Astrocyte (in vitro differentiated cells and primary cell): ENCODE results near the gene DLGAP1. TPM values are rescaled to one million over a fixed set of nuclear protein-coding genes. Genes with fewer than 3 reads are reported as not detected.

Experiments used
- DNase-seq: peaks from one replicate; pipeline ENCODE4 v3.0.0-alpha.2; 2010; ENCODE audit warnings: low read depth
- FAIRE-seq: peaks from 2 replicates; lab custom pipeline; 2011; peaks lifted over from hg19 to GRCh38; lab: Jason Lieb, UNC
- H2AFZ ChIP-seq: 2 replicates; pipeline ENCODE4 v1.6.0; 2012; ENCODE audit warnings: low read depth, low read length, inconsistent platforms
- H3K27ac ChIP-seq: 2 replicates; pipeline ENCODE4 v1.5.1; 2011; ENCODE audit warnings: low read depth, low read length, inconsistent platforms
- H3K27me3 ChIP-seq: 2 replicates; pipeline ENCODE4 v1.6.0; 2011; ENCODE audit warnings: low read length, inconsistent platforms; ENCODE audit not compliant: insufficient read depth
- H3K36me3 ChIP-seq: 2 replicates; pipeline ENCODE4 v1.5.1; 2011; ENCODE audit warnings: low read length, inconsistent platforms; ENCODE audit not compliant: insufficient read depth
- H3K4me1 ChIP-seq: 2 replicates; pipeline ENCODE4 v1.5.1; 2011; ENCODE audit warnings: low read length, inconsistent platforms; ENCODE audit not compliant: insufficient read depth
- H3K4me2 ChIP-seq: 2 replicates; pipeline ENCODE4 v1.6.0; 2012; ENCODE audit warnings: low read length, inconsistent platforms
- H3K4me3 ChIP-seq: 2 replicates; pipeline ENCODE4 v1.5.1; 2011; ENCODE audit warnings: low read depth, mild to moderate bottlenecking, low read length, inconsistent platforms; ENCODE audit not compliant: insufficient read depth
- H3K79me2 ChIP-seq: 2 replicates; pipeline ENCODE4 v1.6.0; 2012; ENCODE audit warnings: mild to moderate bottlenecking, low read length, inconsistent platforms; ENCODE audit not compliant: insufficient read depth
- H3K9ac ChIP-seq: 2 replicates; pipeline ENCODE4 v1.6.0; 2012; ENCODE audit warnings: mild to moderate bottlenecking, low read length, inconsistent platforms
- H3K9me3 ChIP-seq: 2 replicates; pipeline ENCODE4 v1.5.1; 2012; ENCODE audit warnings: low read depth, mild to moderate bottlenecking, low read length, inconsistent platforms; ENCODE audit not compliant: insufficient read depth
- H4K20me1 ChIP-seq: 2 replicates; pipeline ENCODE4 v1.6.0; 2012; ENCODE audit warnings: low read length, inconsistent platforms; ENCODE audit not compliant: insufficient read depth
- H3K27ac Mint-ChIP-seq: one replicate; pipeline ENCODE4 v1.8.0; 2021; ENCODE audit warnings: mild to moderate bottlenecking, mixed read lengths; ENCODE audit not compliant: unreplicated experiment
- H3K27me3 Mint-ChIP-seq: one replicate; pipeline ENCODE4 v1.8.0; 2021; ENCODE audit warnings: low read depth, mixed read lengths; ENCODE audit not compliant: unreplicated experiment
- H3K36me3 Mint-ChIP-seq: one replicate; pipeline ENCODE4 v1.8.0; 2021; ENCODE audit warnings: low read depth, mixed read lengths; ENCODE audit not compliant: unreplicated experiment
- H3K4me1 Mint-ChIP-seq: one replicate; pipeline ENCODE4 v1.8.0; 2021; ENCODE audit warnings: low read depth, mixed read lengths; ENCODE audit not compliant: unreplicated experiment
- H3K4me3 Mint-ChIP-seq: one replicate; pipeline ENCODE4 v1.8.0; 2021; ENCODE audit warnings: mild to moderate bottlenecking, moderate library complexity, mixed read lengths; ENCODE audit not compliant: unreplicated experiment
- H3K9me3 Mint-ChIP-seq: one replicate; pipeline ENCODE4 v1.8.0; 2021; ENCODE audit warnings: mild to moderate bottlenecking, mixed read lengths; ENCODE audit not compliant: unreplicated experiment
- EZH2 ChIP-seq: IDR thresholded peaks from 2 replicates; pipeline ENCODE4 v1.6.1; 2012; ENCODE audit warnings: mild to moderate bottlenecking, low read length, inconsistent platforms; ENCODE audit not compliant: insufficient read depth
- total RNA-seq: library from RNA; stranded (reverse); gene quantifications from 2 replicates; pipeline ENCODE4 v1.2.1, GENCODE V29; 2021
- TF ChIP-seq, protein P1 (sequence below): IDR thresholded peaks from 2 replicates; pipeline ENCODE4 v1.5.1; 2011; ENCODE audit warnings: low read depth, mild to moderate bottlenecking, inconsistent platforms, low read length, moderate library complexity; ENCODE audit not compliant: insufficient read depth

The DLGAP1 gene
- total RNA-seq, 1 donor from 2014 or later: 2.3 TPM

DNA sequence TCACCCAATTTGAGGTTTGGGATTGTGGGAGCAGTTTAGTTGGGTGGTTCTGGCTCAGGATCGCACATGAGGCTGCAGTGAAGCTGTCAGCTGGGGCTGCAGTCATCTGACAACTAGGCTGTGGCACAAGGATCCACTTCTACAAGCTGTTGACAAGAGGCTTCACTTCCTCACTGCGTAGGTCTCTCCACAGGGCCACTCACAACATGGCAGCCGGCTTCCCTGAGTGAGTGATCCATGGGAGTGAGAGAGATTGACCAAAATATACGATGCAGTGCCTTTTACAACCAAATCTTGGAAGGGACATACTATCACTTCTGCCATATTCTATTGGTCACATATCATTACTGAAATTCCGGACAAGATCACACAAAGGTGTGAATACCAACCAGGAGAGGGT lies 187.5 kb downstream of the DLGAP1 start:
- Histone ChIP-seq H3K36me3 (no peaks in the 10 kb centered on the region), H2AFZ (no peak overlapping the region), H3K4me2 (no peak overlapping the region), H3K27me3 (no peaks in the 10 kb centered on the region), H3K4me1 (no peaks in the 10 kb centered on the region), H4K20me1 (no peaks in the 10 kb centered on the region), H3K27ac (no peak overlapping the region), H3K9ac (no peak overlapping the region), H3K9me3 (no peaks in the 10 kb centered on the region), H3K4me3 (no peak overlapping the region), H3K79me2 (no peaks in the 10 kb centered on the region)
- FAIRE-seq (no peak), DNase-seq (no peak)
- Mint-ChIP-seq H3K4me3 (no peak overlapping the region), H3K27me3 (no peaks in the 10 kb centered on the region), H3K36me3 (no peaks in the 10 kb centered on the region), H3K27ac (no peak overlapping the region), H3K4me1 (no peaks in the 10 kb centered on the region), H3K9me3 (no peaks in the 10 kb centered on the region)
- no peak for TF ChIP-seq EZH2
- TF ChIP-seq, protein P1, sequence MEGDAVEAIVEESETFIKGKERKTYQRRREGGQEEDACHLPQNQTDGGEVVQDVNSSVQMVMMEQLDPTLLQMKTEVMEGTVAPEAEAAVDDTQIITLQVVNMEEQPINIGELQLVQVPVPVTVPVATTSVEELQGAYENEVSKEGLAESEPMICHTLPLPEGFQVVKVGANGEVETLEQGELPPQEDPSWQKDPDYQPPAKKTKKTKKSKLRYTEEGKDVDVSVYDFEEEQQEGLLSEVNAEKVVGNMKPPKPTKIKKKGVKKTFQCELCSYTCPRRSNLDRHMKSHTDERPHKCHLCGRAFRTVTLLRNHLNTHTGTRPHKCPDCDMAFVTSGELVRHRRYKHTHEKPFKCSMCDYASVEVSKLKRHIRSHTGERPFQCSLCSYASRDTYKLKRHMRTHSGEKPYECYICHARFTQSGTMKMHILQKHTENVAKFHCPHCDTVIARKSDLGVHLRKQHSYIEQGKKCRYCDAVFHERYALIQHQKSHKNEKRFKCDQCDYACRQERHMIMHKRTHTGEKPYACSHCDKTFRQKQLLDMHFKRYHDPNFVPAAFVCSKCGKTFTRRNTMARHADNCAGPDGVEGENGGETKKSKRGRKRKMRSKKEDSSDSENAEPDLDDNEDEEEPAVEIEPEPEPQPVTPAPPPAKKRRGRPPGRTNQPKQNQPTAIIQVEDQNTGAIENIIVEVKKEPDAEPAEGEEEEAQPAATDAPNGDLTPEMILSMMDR: no peak

GRCh38 chr18:4264347-4264791 lies 190.7 kb downstream of the DLGAP1 start:
- no peaks in the 10 kb centered on the region for H3K9me3 Mint-ChIP-seq
- no peak for DNase-seq
- no peaks in the 10 kb centered on the region for H3K36me3 Mint-ChIP-seq
- FAIRE-seq: no peak
- H3K9ac ChIP-seq: no peak overlapping the region
- no peaks in the 10 kb centered on the region for H3K9me3 ChIP-seq
- TF ChIP-seq, protein P1: no peak
- no peak for TF ChIP-seq EZH2
- no peak overlapping the region for H3K4me2 ChIP-seq
- H3K4me1 Mint-ChIP-seq: no peaks in the 10 kb centered on the region
- no peak overlapping the region for H3K27ac Mint-ChIP-seq
- no peaks in the 10 kb centered on the region for H3K36me3 ChIP-seq
- no peak overlapping the region for H3K4me3 Mint-ChIP-seq
- H3K4me1 ChIP-seq: no peaks in the 10 kb centered on the region
- no peak overlapping the region for H2AFZ ChIP-seq
- H3K27me3 Mint-ChIP-seq: no peaks in the 10 kb centered on the region
- no peaks in the 10 kb centered on the region for H3K27me3 ChIP-seq
- no peak overlapping the region for H3K27ac ChIP-seq
- no peak overlapping the region for H3K4me3 ChIP-seq
- no peaks in the 10 kb centered on the region for H4K20me1 ChIP-seq
- no peaks in the 10 kb centered on the region for H3K79me2 ChIP-seq

- H3K4me2 ChIP-seq: no peak overlapping the region
- no peaks in the 10 kb centered on the region for H3K9me3 Mint-ChIP-seq
- no peaks in the 10 kb centered on the region for H3K9me3 ChIP-seq
- no peak overlapping the region for H3K27ac ChIP-seq
- no peak for DNase-seq
- no peak overlapping the region for H2AFZ ChIP-seq
- no peak overlapping the region for H3K4me3 ChIP-seq
- H3K9ac ChIP-seq: no peak overlapping the region
- no peak for FAIRE-seq
- no peaks in the 10 kb centered on the region for H4K20me1 ChIP-seq
- no peak for TF ChIP-seq EZH2
- TF ChIP-seq, protein P1: no peak
- no peaks in the 10 kb centered on the region for H3K36me3 ChIP-seq
- no peaks in the 10 kb centered on the region for H3K4me1 ChIP-seq
- no peaks in the 10 kb centered on the region for H3K79me2 ChIP-seq
- no peaks in the 10 kb centered on the region for H3K4me1 Mint-ChIP-seq
- no peak overlapping the region for H3K4me3 Mint-ChIP-seq
- no peaks in the 10 kb centered on the region for H3K27me3 ChIP-seq
- H3K27ac Mint-ChIP-seq: no peak overlapping the region
- H3K36me3 Mint-ChIP-seq: no peaks in the 10 kb centered on the region
- H3K27me3 Mint-ChIP-seq: no peaks in the 10 kb centered on the region
These were observed 195.0 kb downstream of the DLGAP1 start for GRCh38 chr18:4260107-4260506.
